Osteocyte (in vitro differentiated cells): ENCODE measurements around the gene SEPTIN14. TPM values are rescaled to one million over a fixed set of nuclear protein-coding genes. Genes with fewer than 3 reads are reported as not detected.
"Not testable (repeated sequence)": the region's sequence is repeated elsewhere in the genome, so short reads cannot be mapped to it uniquely, and the experiment has no call there.

Experiments used
- DNase-seq: peaks from one replicate; pipeline ENCODE4 v3.0.0; 2021; ENCODE audit warnings: mixed read lengths; ENCODE audit not compliant: unreplicated experiment; ENCODE audit errors: extremely low spot score
- H3K27ac Mint-ChIP-seq: one replicate; pipeline ENCODE4 v1.8.0; 2021; ENCODE audit warnings: mild to moderate bottlenecking, mixed read lengths; ENCODE audit not compliant: unreplicated experiment
- H3K27me3 Mint-ChIP-seq: one replicate; pipeline ENCODE4 v1.8.0; 2021; ENCODE audit warnings: mixed read lengths; ENCODE audit not compliant: unreplicated experiment
- H3K36me3 Mint-ChIP-seq: one replicate; pipeline ENCODE4 v1.8.0; 2021; ENCODE audit warnings: mixed read lengths; ENCODE audit not compliant: unreplicated experiment
- H3K4me1 Mint-ChIP-seq: one replicate; pipeline ENCODE4 v1.8.0; 2021; ENCODE audit warnings: mixed read lengths; ENCODE audit not compliant: unreplicated experiment
- H3K4me3 Mint-ChIP-seq: one replicate; pipeline ENCODE4 v1.8.0; 2021; ENCODE audit warnings: mild to moderate bottlenecking, moderate library complexity, mixed read lengths; ENCODE audit not compliant: unreplicated experiment
- H3K9me3 Mint-ChIP-seq: one replicate; pipeline ENCODE4 v1.8.0; 2021; ENCODE audit warnings: mixed read lengths; ENCODE audit not compliant: unreplicated experiment
- total RNA-seq: library from RNA; stranded (reverse); gene quantifications from 2 replicates; pipeline ENCODE4 v1.2.1, GENCODE V29; 2021
- TF ChIP-seq, protein P1 (sequence below): fragments of 200-600 bp; sonication (generic); IDR thresholded peaks from 2 replicates; pipeline ENCODE4 v1.5.0; 2021; ENCODE audit warnings: antibody characterized with exemption, mild to moderate bottlenecking, moderate library complexity

Gene SEPTIN14
- total RNA-seq, 1 donor from 2014 or later = not detected

DNA sequence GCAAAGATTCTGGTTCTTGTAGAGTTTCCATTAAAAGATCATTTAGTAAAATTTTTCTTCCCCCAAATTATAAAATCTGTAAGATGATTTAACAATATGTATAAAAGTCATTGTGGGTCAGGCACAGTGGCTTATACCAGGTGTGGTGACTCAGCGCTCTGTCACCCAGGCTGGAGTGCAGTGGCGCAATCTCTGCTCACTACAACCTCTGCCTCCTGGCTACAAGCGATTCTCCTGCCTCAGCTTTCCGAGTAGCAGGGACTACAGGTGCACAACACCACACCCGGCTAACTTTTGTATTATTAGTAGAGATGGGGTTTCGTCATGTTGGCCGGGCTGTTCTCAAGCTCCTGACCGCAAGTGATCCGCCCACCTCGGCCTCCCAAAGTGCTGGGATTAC is 68.0 kb downstream of the SEPTIN14 start:
- Mint-ChIP-seq H3K4me3 (no peak overlapping the region), H3K9me3 (peaks cover 16% of the 10 kb centered on the region), H3K27me3 (no peaks in the 10 kb centered on the region), H3K4me1 (no peaks in the 10 kb centered on the region), H3K36me3 (no peaks in the 10 kb centered on the region), H3K27ac (no peak overlapping the region)
- TF ChIP-seq, protein P1, sequence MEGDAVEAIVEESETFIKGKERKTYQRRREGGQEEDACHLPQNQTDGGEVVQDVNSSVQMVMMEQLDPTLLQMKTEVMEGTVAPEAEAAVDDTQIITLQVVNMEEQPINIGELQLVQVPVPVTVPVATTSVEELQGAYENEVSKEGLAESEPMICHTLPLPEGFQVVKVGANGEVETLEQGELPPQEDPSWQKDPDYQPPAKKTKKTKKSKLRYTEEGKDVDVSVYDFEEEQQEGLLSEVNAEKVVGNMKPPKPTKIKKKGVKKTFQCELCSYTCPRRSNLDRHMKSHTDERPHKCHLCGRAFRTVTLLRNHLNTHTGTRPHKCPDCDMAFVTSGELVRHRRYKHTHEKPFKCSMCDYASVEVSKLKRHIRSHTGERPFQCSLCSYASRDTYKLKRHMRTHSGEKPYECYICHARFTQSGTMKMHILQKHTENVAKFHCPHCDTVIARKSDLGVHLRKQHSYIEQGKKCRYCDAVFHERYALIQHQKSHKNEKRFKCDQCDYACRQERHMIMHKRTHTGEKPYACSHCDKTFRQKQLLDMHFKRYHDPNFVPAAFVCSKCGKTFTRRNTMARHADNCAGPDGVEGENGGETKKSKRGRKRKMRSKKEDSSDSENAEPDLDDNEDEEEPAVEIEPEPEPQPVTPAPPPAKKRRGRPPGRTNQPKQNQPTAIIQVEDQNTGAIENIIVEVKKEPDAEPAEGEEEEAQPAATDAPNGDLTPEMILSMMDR = no peak
- peak; percentile 53 for DNase-seq

DNA sequence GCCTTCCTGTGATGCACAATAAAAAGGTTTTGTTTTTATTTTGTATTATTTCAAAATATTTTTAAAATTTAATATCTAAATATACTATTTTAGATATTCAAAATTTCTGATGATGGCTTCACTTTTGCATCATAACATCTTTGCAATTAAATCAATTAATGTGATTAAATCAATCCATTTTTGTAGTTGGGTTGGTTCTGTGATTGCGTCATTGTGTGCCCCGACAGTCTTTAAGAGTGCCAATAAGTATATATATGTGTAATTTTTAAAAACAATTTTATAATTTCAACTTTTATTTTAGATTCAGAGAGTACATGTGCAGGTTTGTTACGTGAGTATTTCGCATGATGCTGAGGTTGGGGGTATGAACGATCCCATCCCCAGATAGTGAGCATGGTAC is 70.5 kb downstream of the SEPTIN14 start:
- Mint-ChIP-seq H3K27ac (no peak overlapping the region), H3K9me3 (peaks cover 13% of the 10 kb centered on the region), H3K36me3 (no peaks in the 10 kb centered on the region), H3K27me3 (no peaks in the 10 kb centered on the region), H3K4me3 (no peak overlapping the region), H3K4me1 (no peaks in the 10 kb centered on the region)
- no peak for DNase-seq
- TF ChIP-seq, protein P1 = no peak

DNA sequence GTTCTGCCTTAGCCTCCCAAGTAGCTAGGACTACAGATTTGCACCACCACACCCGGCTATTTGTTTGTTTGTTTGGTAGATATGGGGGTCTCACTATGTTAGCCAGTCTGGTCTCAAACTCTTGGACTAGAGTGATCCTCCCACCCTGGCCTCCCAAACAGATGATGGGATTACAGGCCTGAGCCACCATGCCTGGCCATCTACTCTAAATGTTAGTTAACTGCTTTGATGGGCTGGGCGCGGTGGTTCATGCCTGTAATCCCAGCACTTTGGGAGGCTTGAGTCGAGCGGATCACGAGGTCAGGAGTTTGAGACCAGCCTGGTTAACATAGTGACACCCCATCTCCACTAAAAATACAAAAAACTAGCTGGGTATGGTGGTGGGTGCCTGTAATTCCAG is 74.8 kb downstream of the SEPTIN14 start:
- Mint-ChIP-seq H3K27me3 (no peaks in the 10 kb centered on the region), H3K9me3 (peaks cover 8% of the 10 kb centered on the region), H3K4me3 (no peak overlapping the region), H3K27ac (no peak overlapping the region), H3K4me1 (no peaks in the 10 kb centered on the region), H3K36me3 (no peaks in the 10 kb centered on the region)
- TF ChIP-seq, protein P1 = no peak
- no peak for DNase-seq

DNA sequence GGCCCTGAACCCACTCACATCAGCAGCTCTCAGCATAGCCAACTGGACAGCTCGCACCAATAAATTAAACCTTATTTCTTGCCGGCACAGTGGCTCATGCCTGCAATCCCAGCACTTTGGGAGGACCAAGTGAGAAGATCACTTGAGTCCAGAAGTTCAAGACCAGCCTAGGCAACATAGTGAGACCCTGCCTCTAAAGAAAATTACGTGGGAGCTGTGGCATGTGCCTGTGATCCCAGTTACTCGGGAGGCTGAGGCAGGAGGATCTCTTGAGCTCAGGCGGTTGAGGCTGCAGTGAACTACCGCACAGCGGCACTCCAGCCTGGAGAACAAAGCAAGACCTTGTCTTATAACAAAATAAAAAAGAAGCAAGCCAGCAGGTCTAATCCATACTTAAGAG is 75.7 kb downstream of the SEPTIN14 start:
- H3K4me1 Mint-ChIP-seq = no peaks in the 10 kb centered on the region
- DNase-seq = no peak
- no peak overlapping the region for H3K27ac Mint-ChIP-seq
- TF ChIP-seq, protein P1 = no peak
- peaks cover 4% of the 10 kb centered on the region for H3K9me3 Mint-ChIP-seq
- no peaks in the 10 kb centered on the region for H3K36me3 Mint-ChIP-seq
- no peak overlapping the region for H3K4me3 Mint-ChIP-seq
- H3K27me3 Mint-ChIP-seq = no peaks in the 10 kb centered on the region

DNA sequence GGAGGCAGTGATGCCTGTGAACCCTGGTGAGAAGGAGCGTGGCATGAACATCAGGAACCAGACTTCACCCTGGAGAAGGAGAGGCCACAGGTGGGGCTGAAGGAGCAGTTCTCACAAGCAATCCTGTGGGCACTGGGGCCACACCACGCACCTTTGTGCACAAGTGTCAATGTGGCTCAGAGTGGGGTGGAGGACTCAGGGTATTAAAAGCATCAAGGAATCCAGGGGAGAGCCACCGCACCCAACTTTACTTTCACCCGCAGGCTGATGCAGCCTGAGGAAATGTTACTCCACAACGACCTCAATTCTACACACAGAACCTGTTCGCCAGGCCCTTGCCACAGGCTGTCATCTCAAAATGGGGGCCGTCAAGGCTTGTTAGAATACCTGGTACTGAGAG is 77.1 kb downstream of the SEPTIN14 start:
- not testable (repeated sequence) for H3K4me3 Mint-ChIP-seq, H3K27me3 Mint-ChIP-seq, H3K4me1 Mint-ChIP-seq, H3K9me3 Mint-ChIP-seq, H3K36me3 Mint-ChIP-seq, H3K27ac Mint-ChIP-seq
- peak; percentile 59 for DNase-seq

DNA sequence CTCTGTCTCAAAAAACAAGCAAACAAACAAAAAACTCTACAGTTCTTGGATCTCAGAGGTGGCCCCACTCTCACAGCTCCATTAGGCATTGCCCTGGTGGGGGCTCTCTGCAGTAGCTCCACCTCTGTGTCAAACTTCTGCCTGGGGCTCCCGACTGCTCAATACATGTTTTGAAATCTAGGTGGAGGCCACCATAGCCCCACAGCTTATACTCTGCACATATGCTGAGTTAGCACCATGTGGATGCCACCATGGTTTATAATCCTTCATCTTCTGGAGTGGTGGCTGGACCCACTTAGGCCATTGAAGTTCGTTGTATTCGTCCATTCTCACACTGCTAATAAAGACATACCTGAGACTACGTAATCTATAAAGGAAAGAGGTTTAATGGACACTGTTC is 78.4 kb downstream of the SEPTIN14 start:
- DNase-seq = peak; percentile 48
- H3K4me1 Mint-ChIP-seq = no peaks in the 10 kb centered on the region
- no peak overlapping the region for H3K4me3 Mint-ChIP-seq
- H3K9me3 Mint-ChIP-seq = peaks cover 4% of the 10 kb centered on the region
- no peaks in the 10 kb centered on the region for H3K36me3 Mint-ChIP-seq
- H3K27ac Mint-ChIP-seq = no peak overlapping the region
- no peaks in the 10 kb centered on the region for H3K27me3 Mint-ChIP-seq
- TF ChIP-seq, protein P1 = no peak
